Small intestine (tissue), 7 donors: Measurements from ENCODE around the gene TIA1. TPM values are rescaled to one million over a fixed set of nuclear protein-coding genes. Genes with fewer than 3 reads are reported as not detected.
"Not testable (repeated sequence)": the region's sequence is repeated elsewhere in the genome, so short reads cannot be mapped to it uniquely, and the experiment has no call there.

ENCODE experiments used
- DNase-seq, 2 donors: peaks; one replicate each; pipeline versions ENCODE4 v3.0.0 to v3.0.0-alpha.2; 2013
- FAIRE-seq: peaks from 2 replicates; lab custom pipeline; 2012; peaks lifted over from hg19 to GRCh38; lab: Jason Lieb, UNC
- H3K27ac ChIP-seq, 3 donors: one replicate each; pipeline ENCODE4 v1.5.1; 2013; ENCODE audit warnings: low read length in 2 of 3, mild to moderate bottlenecking in 2 of 3, control low read depth in 1 of 3, inconsistent platforms in 1 of 3, low read depth in 1 of 3, moderate library complexity in 1 of 3
- H3K27me3 ChIP-seq, 3 donors: one replicate each; pipeline ENCODE4 v1.6.1; 2013; ENCODE audit warnings: low read length in 3 of 3, inconsistent platforms in 1 of 3; ENCODE audit not compliant: control insufficient read depth in 3 of 3, insufficient read depth in 3 of 3
- H3K36me3 ChIP-seq, 3 donors: one replicate each; pipeline ENCODE4 v1.6.1; 2013; ENCODE audit warnings: low read length in 3 of 3, inconsistent platforms in 1 of 3, low read depth in 1 of 3, mild to moderate bottlenecking in 1 of 3, moderate library complexity in 1 of 3; ENCODE audit not compliant: control insufficient read depth in 3 of 3, insufficient read depth in 2 of 3
- H3K4me1 ChIP-seq, 3 donors: one replicate each; pipeline ENCODE4 v1.6.1; 2013; ENCODE audit warnings: low read length in 2 of 3, inconsistent platforms in 1 of 3, low read depth in 1 of 3, mild to moderate bottlenecking in 1 of 3, moderate library complexity in 1 of 3; ENCODE audit not compliant: control insufficient read depth in 3 of 3, insufficient read depth in 2 of 3
- H3K4me3 ChIP-seq, 3 donors: one replicate each; pipeline ENCODE4 v1.5.1; 2013; ENCODE audit warnings: low read length in 3 of 3, control low read depth in 1 of 3, inconsistent platforms in 1 of 3, low read depth in 1 of 3, mild to moderate bottlenecking in 1 of 3, moderate library complexity in 1 of 3
- H3K9me3 ChIP-seq, 2 donors: one replicate each; pipeline ENCODE4 v1.6.1; 2013; ENCODE audit warnings: low read depth in 1 of 2, low read length in 1 of 2; ENCODE audit not compliant: control insufficient read depth in 2 of 2, insufficient read depth in 1 of 2
- WGBS, 3 donors: extraction: QIAGEN DNeasy Blood & Tissue Kit; methylation state at CpG; one replicate each; pipeline ENCODE4 v1.1.7; 2013; 5-methylcytosine and 5-hydroxymethylcytosine counted together
- polyA plus RNA-seq, 4 donors: library from polyadenylated mRNA; stranded (reverse) in 3 of 4; unstranded in 1 of 4; fragments of 200-250 nt in 3 of 4; fragments of 120-200 nt in 1 of 4; gene quantifications; one replicate each; pipeline versions ENCODE4 v1.2.1 to v1.2.3, GENCODE V29; 2013
- donor health status: healthy with polysubstance abuse.
- donor health status: control.
- donor health status: control.
- donor health status: Bipolar disorder and iron deficiency.
- donor health status: healthy.

TIA1 gene
- polyA plus RNA-seq, 4 donors, result 30.3 to 156 (median 39.4) TPM

DNA sequence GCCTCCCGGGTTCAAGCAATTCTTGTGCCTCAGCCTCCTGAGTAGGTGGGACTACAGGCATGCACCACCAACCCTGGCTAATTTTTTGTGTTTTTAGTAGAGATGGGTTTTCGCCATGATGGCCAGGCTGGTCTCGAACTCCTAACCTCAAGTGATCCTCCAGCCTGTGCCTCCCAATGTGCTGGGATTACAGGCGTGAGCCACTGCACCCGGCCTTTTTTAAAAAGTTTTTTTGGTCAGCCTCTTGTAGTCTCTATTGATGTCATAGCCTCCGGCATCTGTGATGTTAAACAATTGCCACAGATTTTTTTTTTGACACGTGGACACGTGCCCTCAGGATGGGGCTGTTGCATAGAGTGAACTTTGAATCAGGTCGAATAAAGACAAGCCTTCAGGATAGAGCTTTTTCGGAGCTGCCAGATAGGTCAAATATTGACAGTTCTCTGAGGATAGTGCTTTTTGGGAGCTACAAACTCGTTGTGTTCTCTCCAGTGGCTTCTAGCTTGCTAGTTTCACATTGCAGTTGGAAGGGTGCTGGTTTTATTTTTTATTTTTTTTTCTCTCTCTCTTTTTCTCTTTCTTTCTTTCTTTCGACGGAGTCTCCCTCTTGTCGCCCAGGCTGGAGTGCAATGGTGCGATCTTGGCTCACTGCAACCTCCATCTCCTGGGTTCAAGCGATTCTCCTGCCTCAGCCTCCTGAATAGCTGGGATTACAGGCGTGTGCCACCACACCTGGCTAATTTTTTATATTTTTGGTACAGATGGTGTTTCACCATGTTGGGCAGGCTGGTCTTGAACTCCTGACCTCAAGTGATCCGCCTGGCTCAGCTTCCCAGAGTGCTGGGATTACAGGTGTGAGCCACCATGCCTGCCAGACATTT is 21.2 kb upstream of the TIA1 start:
- not testable (repeated sequence) for DNase-seq, H3K27me3 ChIP-seq, H3K4me3 ChIP-seq, FAIRE-seq, H3K9me3 ChIP-seq, H3K27ac ChIP-seq, H3K4me1 ChIP-seq
- peaks cover 0 to 18% (median 0%) of the 10 kb centered on the region in 3 donors for H3K36me3 ChIP-seq
- WGBS, 3 donors, result 70 to 88% (median 86%) methylated on average over 18 of the region's 18 CpGs

GRCh38 chr2:70266925-70267324 is 18.5 kb upstream of the TIA1 start:
- FAIRE-seq, H3K4me1 ChIP-seq, H3K27me3 ChIP-seq, DNase-seq, H3K4me3 ChIP-seq, H3K9me3 ChIP-seq, H3K27ac ChIP-seq: not testable (repeated sequence)
- WGBS, 3 donors, result 97 to 99% (median 99%) methylated on average over 21 to 30 of the region's 30 CpGs
- peaks cover 0 to 33% (median 2%) of the 10 kb centered on the region in 3 donors for H3K36me3 ChIP-seq

GRCh38 chr2:70261501-70261900 is 13.1 kb upstream of the TIA1 start:
- Histone ChIP-seq H3K9me3 (peaks cover 0 to 3% of the 10 kb centered on the region in 2 donors), H3K4me3 (no peak overlapping the region), H3K36me3 (peaks cover 0 to 32% (median 2%) of the 10 kb centered on the region in 3 donors), H3K27me3 (no peaks in the 10 kb centered on the region), H3K27ac (no peak overlapping the region), H3K4me1 (peaks cover 0 to 10% (median 0%) of the 10 kb centered on the region in 3 donors)
- DNase-seq (no peak), FAIRE-seq (no peak)
- 67 to 79% (median 79%) methylated on average over 1 of the region's 1 CpG for WGBS, 3 donors

GRCh38 chr2:70258532-70258875 is 10.1 kb upstream of the TIA1 start:
- DNase-seq (peak in 1 of 2 donors; percentile 52), FAIRE-seq (no peak)
- no peaks in the 10 kb centered on the region for H3K27me3 ChIP-seq
- H3K36me3 ChIP-seq, result peaks cover 0 to 14% (median 2%) of the 10 kb centered on the region in 3 donors
- peaks cover 0 to 3% of the 10 kb centered on the region in 2 donors for H3K9me3 ChIP-seq
- 5 to 10% (median 9%) methylated on average over 12 of the region's 12 CpGs for WGBS, 3 donors
- H3K4me3 ChIP-seq, result peak overlapping the region; percentile 69 to 85 (median 77)
- H3K27ac ChIP-seq, result peak overlapping the region in 2 of 3 donors; percentile 59 to 91
- H3K4me1 ChIP-seq, result peaks cover 0 to 10% (median 0%) of the 10 kb centered on the region in 3 donors

DNA sequence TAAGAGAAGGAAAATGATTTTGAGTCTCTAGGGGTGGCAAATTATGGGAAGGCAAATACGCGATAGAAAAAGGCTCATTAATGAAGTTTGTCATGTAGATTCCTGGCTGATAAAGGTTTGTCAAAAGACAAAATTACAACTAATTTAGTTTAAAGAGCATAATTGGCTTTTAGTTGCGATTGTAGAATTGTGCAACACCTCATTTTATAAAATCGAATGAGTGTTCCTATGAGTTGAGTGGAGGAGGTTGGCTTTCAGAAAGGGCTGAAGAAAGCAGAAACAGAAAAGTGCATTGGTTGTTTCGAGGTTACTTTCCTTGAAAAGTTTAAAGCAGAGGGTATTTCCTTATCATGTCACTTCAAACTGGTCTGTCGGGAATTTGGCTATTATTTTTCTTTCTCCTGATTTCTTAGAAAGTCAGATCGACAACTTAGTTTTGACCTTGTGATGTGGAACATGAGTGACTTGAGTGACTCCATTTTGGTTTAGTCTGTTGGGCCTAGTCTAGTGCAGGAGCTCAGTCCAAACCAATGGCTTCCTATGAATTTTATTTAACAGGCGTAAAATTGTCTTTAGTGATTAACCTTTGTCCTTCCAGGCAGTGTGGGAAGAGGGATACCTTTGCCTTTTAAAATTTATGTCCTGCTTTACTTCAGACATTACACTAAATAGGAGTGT is 7.3 kb upstream of the TIA1 start:
- WGBS, 3 donors, result 83 to 90% (median 87%) methylated on average over 8 of the region's 8 CpGs
- H3K4me3 ChIP-seq, result no peak overlapping the region
- peaks cover 0 to 10% (median 0%) of the 10 kb centered on the region in 3 donors for H3K4me1 ChIP-seq
- H3K36me3 ChIP-seq, result peaks cover 0 to 8% (median 0%) of the 10 kb centered on the region in 3 donors
- DNase-seq (no peak), FAIRE-seq (no peak)
- H3K27ac ChIP-seq, result no peak overlapping the region
- H3K9me3 ChIP-seq, result peaks cover 0 to 3% of the 10 kb centered on the region in 2 donors
- H3K27me3 ChIP-seq, result no peaks in the 10 kb centered on the region

- Histone ChIP-seq H3K4me1 (peaks cover 0 to 5% (median 0%) of the 10 kb centered on the region in 3 donors), H3K27ac (no peak overlapping the region), H3K9me3 (no peaks in the 10 kb centered on the region), H3K4me3 (no peak overlapping the region), H3K27me3 (no peaks in the 10 kb centered on the region), H3K36me3 (peaks cover 0 to 6% (median 0%) of the 10 kb centered on the region in 3 donors)
- no peak for DNase-seq
- FAIRE-seq, result no peak
- 83 to 86% (median 84%) methylated on average over 16 of the region's 16 CpGs for WGBS, 3 donors
Measured at GRCh38 chr2:70250434-70250833, 2.0 kb upstream of the TIA1 start.

- DNase-seq, result peak in 1 of 2 donors; percentile 66
Measured at GRCh38 chr2:70247364-70248180, 856 bp downstream of the TIA1 start.

More at GRCh38 chr2:70247364-70248180, 856 bp downstream of the TIA1 start:
- H3K27me3 ChIP-seq, result no peaks in the 10 kb centered on the region
- peak overlapping the region; percentile 96 to 99 (median 99) for H3K27ac ChIP-seq
- FAIRE-seq, result no peak
- H3K9me3 ChIP-seq, result no peaks in the 10 kb centered on the region
- peak overlapping the region; percentile 54 to 97 (median 91) for H3K4me3 ChIP-seq
- 0% methylated on average over 20 of the region's 20 CpGs for WGBS, 3 donors
- peaks cover 0 to 7% (median 0%) of the 10 kb centered on the region in 3 donors for H3K36me3 ChIP-seq
- H3K4me1 ChIP-seq, result peaks cover 0 to 11% (median 7%) of the 10 kb centered on the region in 3 donors
